ENCODE measurements around the gene SLC9A8. TPM values are rescaled to one million over a fixed set of nuclear protein-coding genes. Genes with fewer than 3 reads are reported as not detected.

The SLC9A8 gene
- total and polyA plus RNA-seq, 3 experiments from 2014 or later: 7.7 to 12.0 (median 11.5) TPM

DNA sequence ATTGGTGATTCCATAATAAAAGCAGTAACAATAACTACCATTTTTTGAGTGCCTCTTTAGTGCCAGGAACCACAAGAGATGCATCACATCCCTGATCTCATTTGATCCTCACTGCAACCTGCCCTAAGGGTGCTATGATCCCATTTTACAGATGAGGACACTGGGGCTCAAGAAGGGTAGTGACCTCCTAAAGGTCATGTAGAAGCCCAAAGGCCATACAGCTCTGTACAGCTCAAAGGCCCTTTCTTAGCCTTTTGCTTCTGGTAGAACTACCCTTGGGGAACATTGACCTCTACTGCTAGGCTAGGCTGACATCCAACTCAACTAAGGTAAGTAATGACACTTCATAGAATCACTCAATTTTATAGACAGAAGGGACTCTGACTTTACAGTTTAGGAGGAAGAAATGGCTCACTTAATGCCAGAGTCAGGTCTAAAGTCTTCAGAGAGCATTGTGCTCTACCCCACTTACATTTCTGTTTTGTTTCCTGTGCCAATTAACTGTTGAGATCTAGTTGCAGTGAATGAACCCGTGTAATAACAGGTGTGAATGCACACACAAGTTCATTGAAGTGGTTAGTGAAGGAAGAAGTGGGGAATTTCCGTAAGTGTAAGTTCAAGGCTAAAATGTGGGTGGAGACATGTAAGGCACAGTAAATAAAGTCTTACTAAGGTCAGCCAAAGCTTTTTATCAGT lies 10.7 kb downstream of the SLC9A8 start:
- CTCF ChIA-PET: interaction anchor here (0.5 to 1.4 kb wide), 2 partner anchors 10 to 23 kb away, joined by 3 read pairs; no protein-coding TSS in a partner anchor
- peaks cover 33 to 61% (median 60%) of the 10 kb centered on the region in 3 donors for H3K4me1 Mint-ChIP-seq

DNA sequence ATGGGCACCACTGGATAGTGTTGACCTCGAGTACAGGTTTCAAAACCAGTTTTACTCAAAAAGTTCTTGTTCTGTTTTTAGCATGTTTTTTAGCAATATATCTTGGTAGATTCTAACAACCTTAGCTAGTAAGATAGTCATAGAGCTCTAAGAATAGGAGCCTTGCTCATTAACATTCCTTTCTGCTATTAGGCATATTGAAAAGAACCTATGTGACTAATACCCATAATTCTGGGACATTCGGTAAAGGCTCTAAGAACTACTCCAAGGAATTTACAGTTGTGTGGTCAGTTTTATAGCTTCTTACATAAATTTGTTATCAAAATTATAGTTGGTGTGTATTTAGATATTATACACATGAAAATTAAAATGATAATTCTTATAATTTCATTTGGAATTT lies 11.6 kb downstream of the SLC9A8 start:
- Mint-ChIP-seq H3K9me3 (no peaks in the 10 kb centered on the region), H3K27me3 (no peaks in the 10 kb centered on the region), H3K4me3 (peak overlapping the region in 4 of 7 donors; percentile 28 to 63 (median 40)), H3K4me1 (peaks cover 33 to 56% (median 53%) of the 10 kb centered on the region in 3 donors), H3K27ac (peak overlapping the region in 7 of 8 donors; percentile 35 to 91 (median 85)), H3K36me3 (peaks cover 14 to 68% (median 19%) of the 10 kb centered on the region in 3 donors)
- H3K36me3 ChIP-seq (ENCODE audit: insufficient read depth, low read length): peaks cover 7% of the 10 kb centered on the region
- POLR2A ChIA-PET: interaction anchor here (2.3 kb wide), 1 partner anchor 11 kb away, joined by 5 read pairs; the partner anchor contains the start of gene SLC9A8
- CTCF ChIA-PET: interaction anchor here (1.4 kb wide), 1 partner anchor 9 kb away, joined by 3 read pairs; no protein-coding TSS in a partner anchor
- DNase-seq: no peak
- H3K27me3 ChIP-seq (ENCODE audit: insufficient read depth, low read length, poor library complexity, severe bottlenecking): no peaks in the 10 kb centered on the region
- no peak overlapping the region for H3K27ac ChIP-seq (ENCODE audit: low read depth, low read length)
- H3K4me1 ChIP-seq (ENCODE audit: insufficient read depth, low read length): peaks cover 36% of the 10 kb centered on the region
- H3K9me3 ChIP-seq (ENCODE audit: low read length): no peaks in the 10 kb centered on the region
- H3K4me3 ChIP-seq (ENCODE audit: low read length): no peak overlapping the region

More for the DNA sequence above, 10.7 kb downstream of the SLC9A8 start:
- Mint-ChIP-seq H3K36me3 (peaks cover 15 to 73% (median 20%) of the 10 kb centered on the region in 3 donors), H3K9me3 (no peaks in the 10 kb centered on the region), H3K27ac (peak overlapping the region; percentile 35 to 91 (median 83)), H3K27me3 (no peaks in the 10 kb centered on the region), H3K4me3 (peak overlapping the region in 6 of 7 donors; percentile 1 to 63 (median 40))
- Histone ChIP-seq H3K4me3 (ENCODE audit: low read length) (no peak overlapping the region), H3K36me3 (ENCODE audit: insufficient read depth, low read length) (peaks cover 8% of the 10 kb centered on the region), H3K27me3 (ENCODE audit: insufficient read depth, low read length, poor library complexity, severe bottlenecking) (no peaks in the 10 kb centered on the region), H3K27ac (ENCODE audit: low read depth, low read length) (peak overlapping the region; percentile 14), H3K9me3 (ENCODE audit: low read length) (no peaks in the 10 kb centered on the region), H3K4me1 (ENCODE audit: insufficient read depth, low read length) (peaks cover 36% of the 10 kb centered on the region)
- peak in 2 of 5 donors; percentile 59 to 60 for DNase-seq
- POLR2A ChIA-PET: interaction anchor here (2.3 kb wide), 1 partner anchor 11 kb away, joined by 5 read pairs; the partner anchor contains the start of gene SLC9A8

DNA sequence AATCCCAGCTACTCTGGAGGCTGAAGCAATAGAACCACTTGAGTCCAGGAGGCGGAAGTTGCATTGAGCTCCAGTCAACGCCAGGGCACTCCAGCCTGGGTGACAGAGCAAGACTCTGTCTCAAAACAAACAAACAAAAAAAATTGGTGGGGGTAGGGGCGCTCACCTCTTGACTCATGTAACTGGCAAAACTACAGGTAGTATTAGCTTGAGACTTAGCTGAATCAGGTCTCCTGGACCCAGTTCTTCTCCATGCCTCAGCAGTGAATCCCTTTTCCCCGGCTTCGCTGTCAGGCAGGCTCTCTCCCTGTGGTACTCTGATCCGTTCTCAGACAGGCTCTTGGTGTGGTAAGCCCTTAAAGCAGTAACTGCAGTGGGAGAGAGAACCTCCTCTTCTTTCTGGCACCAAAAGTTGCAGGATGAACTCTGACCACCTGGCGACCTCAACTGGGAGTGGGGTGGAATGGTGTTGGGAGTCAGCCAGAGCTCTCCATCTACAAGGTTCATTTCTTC lies 12.9 kb downstream of the SLC9A8 start:
- H3K4me1 Mint-ChIP-seq: peaks cover 33 to 49% (median 45%) of the 10 kb centered on the region in 3 donors
- H3K4me1 ChIP-seq (ENCODE audit: insufficient read depth, low read length): peaks cover 36% of the 10 kb centered on the region
- H3K27ac ChIP-seq (ENCODE audit: low read depth, low read length): no peak overlapping the region
- no peaks in the 10 kb centered on the region for H3K9me3 Mint-ChIP-seq
- POLR2A ChIA-PET: no interaction called here
- DNase-seq: no peak
- CTCF ChIA-PET: interaction anchor here (0.8 kb wide), 1 partner anchor 217 kb away, joined by 3 read pairs; no protein-coding TSS in a partner anchor
- H3K4me3 Mint-ChIP-seq: no peak overlapping the region
- H3K27me3 Mint-ChIP-seq: no peaks in the 10 kb centered on the region
- peaks cover 6% of the 10 kb centered on the region for H3K36me3 ChIP-seq (ENCODE audit: insufficient read depth, low read length)
- H3K36me3 Mint-ChIP-seq: peaks cover 5 to 72% (median 15%) of the 10 kb centered on the region in 3 donors
- H3K4me3 ChIP-seq (ENCODE audit: low read length): no peak overlapping the region
- peak overlapping the region in 4 of 8 donors; percentile 7 to 66 (median 54) for H3K27ac Mint-ChIP-seq
- no peaks in the 10 kb centered on the region for H3K27me3 ChIP-seq (ENCODE audit: insufficient read depth, low read length, poor library complexity, severe bottlenecking)
- no peaks in the 10 kb centered on the region for H3K9me3 ChIP-seq (ENCODE audit: low read length)

DNA sequence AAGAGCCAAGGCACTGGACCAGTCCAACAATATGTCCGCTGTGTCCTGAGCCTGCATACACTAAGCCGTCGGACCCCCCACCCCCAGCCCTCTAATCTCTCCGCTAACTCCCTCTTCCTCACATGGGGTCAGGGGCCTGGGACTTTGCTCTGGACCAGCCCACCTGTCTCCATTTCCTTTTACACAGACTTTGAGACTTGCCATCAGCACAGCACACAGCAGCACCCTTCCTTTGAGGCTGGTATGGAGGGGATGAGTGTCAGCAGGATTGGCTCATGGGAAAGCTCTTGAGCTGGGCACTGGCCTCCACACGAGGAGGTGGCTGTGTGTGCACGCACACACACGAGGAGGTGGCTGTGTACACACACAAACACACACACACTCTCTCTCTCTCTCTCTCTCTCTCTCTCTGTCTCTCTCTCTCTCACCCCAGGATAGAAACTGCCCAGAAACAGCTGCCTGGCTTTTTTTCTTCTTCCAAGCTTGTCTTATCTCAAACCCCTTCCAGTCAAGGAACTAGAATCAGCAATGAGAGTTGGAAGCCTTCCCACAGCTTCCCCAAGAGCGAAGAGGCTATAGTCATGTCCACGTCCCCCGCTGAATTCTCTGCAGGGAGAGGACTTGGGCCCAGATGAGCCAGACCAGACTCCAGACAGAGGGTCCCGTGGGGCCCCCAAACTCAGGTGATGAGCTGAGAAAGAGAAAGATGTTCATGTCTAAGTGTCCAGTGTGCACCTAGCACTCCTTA lies 18.6 kb downstream of the SLC9A8 start:
- peaks cover 6% of the 10 kb centered on the region for H3K36me3 ChIP-seq (ENCODE audit: insufficient read depth, low read length)
- no peaks in the 10 kb centered on the region for H3K9me3 ChIP-seq (ENCODE audit: low read length)
- POLR2A ChIA-PET: interaction anchor here (0.6 kb wide), 1 partner anchor 23 kb away, joined by 5 read pairs; no protein-coding TSS in a partner anchor
- CTCF ChIA-PET: no interaction called here
- Mint-ChIP-seq H3K27me3 (no peaks in the 10 kb centered on the region), H3K9me3 (no peaks in the 10 kb centered on the region), H3K4me1 (peaks cover 3 to 9% (median 4%) of the 10 kb centered on the region in 3 donors), H3K36me3 (peaks cover 4 to 65% (median 11%) of the 10 kb centered on the region in 3 donors), H3K27ac (peak overlapping the region in 4 of 8 donors; percentile 23 to 66 (median 53)), H3K4me3 (no peak overlapping the region)
- no peaks in the 10 kb centered on the region for H3K4me1 ChIP-seq (ENCODE audit: insufficient read depth, low read length)
- no peak for DNase-seq
- peak overlapping the region; percentile 9 for H3K27ac ChIP-seq (ENCODE audit: low read depth, low read length)
- no peak overlapping the region for H3K4me3 ChIP-seq (ENCODE audit: low read length)
- no peaks in the 10 kb centered on the region for H3K27me3 ChIP-seq (ENCODE audit: insufficient read depth, low read length, poor library complexity, severe bottlenecking)

DNA sequence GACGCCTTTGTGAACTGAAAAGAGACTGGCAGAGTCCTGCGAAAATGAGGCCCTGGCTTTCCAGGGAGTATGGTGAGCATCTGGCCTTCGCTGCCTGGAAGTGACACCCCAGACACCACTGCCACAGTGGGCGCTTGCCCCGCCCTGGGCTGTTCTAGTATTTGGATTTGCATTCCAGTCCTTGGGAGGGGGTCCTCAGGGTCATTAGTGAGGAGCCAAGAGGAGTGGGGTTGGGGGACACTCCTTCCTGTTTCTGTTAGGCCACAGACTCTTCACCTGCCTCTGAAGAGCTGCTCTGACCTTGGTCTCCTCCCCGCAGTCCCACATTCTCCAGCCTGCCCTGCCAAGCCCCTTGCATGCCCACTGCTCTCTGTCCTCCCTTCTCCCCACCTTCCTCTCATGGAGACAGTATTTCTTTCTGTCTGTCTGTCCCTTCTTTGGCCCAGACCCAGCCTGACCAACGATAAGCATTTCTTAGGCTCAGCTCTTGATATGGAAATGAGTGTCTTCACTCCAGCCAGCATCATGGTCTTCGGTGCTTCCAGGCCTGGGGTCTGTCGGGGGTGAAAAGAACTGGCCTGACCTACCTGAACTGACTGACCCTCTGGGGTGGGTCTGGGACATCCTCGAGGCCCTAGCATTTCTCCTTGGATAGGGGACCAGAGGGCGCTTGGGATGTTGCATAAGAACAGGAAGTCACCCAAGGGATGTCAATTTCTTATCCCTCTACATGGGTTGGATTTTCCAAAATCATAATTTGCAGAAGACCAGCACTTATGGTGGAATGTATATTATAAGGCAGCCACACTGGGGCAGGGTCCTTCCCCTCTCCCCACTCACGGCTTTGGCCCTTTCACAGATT lies 19.4 kb downstream of the SLC9A8 start:
- Histone ChIP-seq H3K9me3 (ENCODE audit: low read length) (no peaks in the 10 kb centered on the region), H3K4me3 (ENCODE audit: low read length) (no peak overlapping the region), H3K4me1 (ENCODE audit: insufficient read depth, low read length) (no peaks in the 10 kb centered on the region), H3K36me3 (ENCODE audit: insufficient read depth, low read length) (peaks cover 6% of the 10 kb centered on the region), H3K27ac (ENCODE audit: low read depth, low read length) (no peak overlapping the region), H3K27me3 (ENCODE audit: insufficient read depth, low read length, poor library complexity, severe bottlenecking) (no peaks in the 10 kb centered on the region)
- no peaks in the 10 kb centered on the region for H3K27me3 Mint-ChIP-seq
- no peak overlapping the region for H3K4me3 Mint-ChIP-seq
- peak overlapping the region in 3 of 8 donors; percentile 17 to 55 (median 27) for H3K27ac Mint-ChIP-seq
- DNase-seq: no peak
- CTCF ChIA-PET: no interaction called here
- H3K9me3 Mint-ChIP-seq: no peaks in the 10 kb centered on the region
- POLR2A ChIA-PET: interaction anchor here (0.6 kb wide), 1 partner anchor 22 kb away, joined by 5 read pairs; no protein-coding TSS in a partner anchor
- peaks cover 4 to 66% (median 11%) of the 10 kb centered on the region in 3 donors for H3K36me3 Mint-ChIP-seq
- peaks cover 3 to 9% (median 4%) of the 10 kb centered on the region in 3 donors for H3K4me1 Mint-ChIP-seq

DNA sequence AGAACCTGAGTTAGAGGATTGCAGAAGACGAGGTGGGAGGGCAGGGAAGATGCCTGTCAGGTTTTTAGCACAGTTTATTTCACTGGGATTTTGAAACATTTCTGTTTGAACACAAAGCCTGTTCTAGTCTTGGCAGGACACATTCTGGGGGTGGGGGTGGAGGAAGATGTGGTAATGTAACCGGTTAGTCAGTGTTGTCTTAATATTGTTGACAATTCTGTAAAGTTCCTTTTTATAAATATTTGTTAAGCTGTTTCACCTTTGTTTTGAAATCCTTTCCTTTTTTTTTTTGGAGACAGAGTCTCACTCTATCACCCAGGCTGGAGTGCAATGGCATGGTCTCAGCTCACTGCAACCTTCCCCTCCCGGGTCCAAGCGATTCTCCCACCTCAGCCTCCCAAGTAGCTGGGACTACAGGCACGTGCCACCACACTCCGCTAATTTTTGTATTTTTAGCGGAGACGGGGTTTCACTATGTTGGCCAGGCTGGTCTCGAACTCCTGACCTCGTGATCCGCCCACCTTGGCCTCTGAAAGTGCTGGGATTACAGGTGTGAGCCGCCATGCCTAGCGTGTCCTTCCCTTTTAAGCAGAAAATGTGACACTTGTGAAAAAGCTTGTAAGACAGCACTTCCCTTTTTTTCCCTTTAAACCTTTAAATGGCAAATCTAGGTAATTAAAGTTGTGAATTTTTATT lies 20.2 kb downstream of the SLC9A8 start:
- Histone ChIP-seq H3K27ac (ENCODE audit: low read depth, low read length) (no peak overlapping the region), H3K9me3 (ENCODE audit: low read length) (no peaks in the 10 kb centered on the region), H3K4me1 (ENCODE audit: insufficient read depth, low read length) (no peaks in the 10 kb centered on the region), H3K27me3 (ENCODE audit: insufficient read depth, low read length, poor library complexity, severe bottlenecking) (no peaks in the 10 kb centered on the region), H3K36me3 (ENCODE audit: insufficient read depth, low read length) (peaks cover 6% of the 10 kb centered on the region), H3K4me3 (ENCODE audit: low read length) (no peak overlapping the region)
- Mint-ChIP-seq H3K4me1 (peaks cover 4 to 9% (median 6%) of the 10 kb centered on the region in 3 donors), H3K27ac (peak overlapping the region in 3 of 8 donors; percentile 15 to 29 (median 27)), H3K36me3 (peaks cover 4 to 68% (median 11%) of the 10 kb centered on the region in 3 donors), H3K4me3 (no peak overlapping the region), H3K9me3 (no peaks in the 10 kb centered on the region), H3K27me3 (no peaks in the 10 kb centered on the region)
- CTCF ChIA-PET: interaction anchor here (0.9 kb wide), 1 partner anchor 9 kb away, joined by 3 read pairs; no protein-coding TSS in a partner anchor
- no peak for DNase-seq
- POLR2A ChIA-PET: no interaction called here

Measured in CD8-positive, alpha-beta memory T cell (primary cell).